Stimulated activated CD4-positive, alpha-beta T cell treated with anti-CD3 and anti-CD28 coated beads, Interleukin-2, amount 100 ng/mL, for 24 hours (primary cell): ENCODE data around the gene PRKG1.

Experiments used
- DNase-seq, 2 donors: peaks; one replicate each; pipeline ENCODE4 v3.0.0-alpha.2; 2020

PRKG1 gene

GRCh38 chr10:51915031-51915542 is 840.8 kb downstream of the PRKG1 start:
- DNase-seq, result no peak

- no peak for DNase-seq
Observed at GRCh38 chr10:51918440-51918839, 844.2 kb downstream of the PRKG1 start.

DNA sequence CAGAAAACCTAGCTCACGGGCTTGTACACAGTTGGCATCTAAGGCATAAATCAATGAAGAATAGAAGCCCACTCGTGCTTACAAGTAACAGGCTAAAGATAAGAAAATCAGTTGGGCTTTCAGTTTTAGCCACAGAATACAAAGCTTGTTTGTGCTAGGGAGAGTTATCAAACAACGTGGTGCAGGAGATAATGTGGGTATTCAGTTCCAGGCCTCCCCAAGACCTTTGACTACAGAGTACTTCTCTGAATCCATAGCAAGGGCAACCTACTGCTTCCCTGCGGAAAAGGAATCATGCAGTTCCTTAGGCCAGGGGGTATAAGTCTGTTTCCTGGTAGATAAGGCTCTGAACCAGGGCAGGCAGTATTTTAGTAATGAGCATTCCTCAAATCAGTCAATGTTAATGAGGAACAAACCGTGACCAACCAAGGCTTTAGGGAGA is 844.6 kb downstream of the PRKG1 start:
- DNase-seq, result no peak

GRCh38 chr10:51920672-51921071 is 846.4 kb downstream of the PRKG1 start:
- DNase-seq, result no peak

- no peak for DNase-seq
Observed at GRCh38 chr10:51924359-51924758, 850.1 kb downstream of the PRKG1 start.

DNA sequence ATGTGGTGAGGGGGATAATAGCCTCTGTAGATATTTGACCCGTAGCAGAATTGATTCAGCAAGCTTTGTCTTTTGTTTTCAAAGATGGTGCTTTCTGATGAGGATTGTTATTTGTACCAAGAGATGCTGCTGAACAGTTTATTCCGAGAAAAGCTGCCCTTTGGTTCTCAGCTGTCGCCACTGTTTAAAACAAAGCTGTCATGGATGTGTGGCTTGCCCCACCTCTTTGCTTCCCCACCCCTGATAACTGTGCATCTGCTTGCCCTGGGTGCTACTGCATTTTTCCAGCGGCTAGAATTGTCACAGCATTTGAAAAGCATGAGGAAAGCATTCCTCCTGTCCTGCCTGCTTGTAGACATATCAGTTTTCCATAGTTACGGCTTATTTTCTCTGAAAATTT is 852.0 kb downstream of the PRKG1 start:
- DNase-seq, result no peak

DNA sequence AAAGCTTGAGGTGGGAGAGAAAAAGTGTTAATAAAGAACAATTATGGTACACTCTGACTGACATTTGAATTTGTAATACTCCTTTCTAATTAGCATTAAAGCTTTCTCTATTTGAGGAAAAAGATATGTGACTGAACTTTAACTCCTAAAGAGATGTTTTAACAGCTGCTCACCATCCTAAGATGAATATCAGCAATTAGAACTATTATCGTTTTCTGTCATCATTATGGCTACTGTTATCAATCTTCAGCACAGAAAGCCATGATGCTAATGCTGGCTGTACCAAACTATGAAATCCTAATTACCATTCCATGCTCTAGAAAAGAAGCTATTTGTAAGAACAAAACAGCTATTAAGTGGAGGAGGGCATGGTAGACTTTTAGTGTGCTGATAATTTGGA is 853.9 kb downstream of the PRKG1 start:
- no peak for DNase-seq

DNA sequence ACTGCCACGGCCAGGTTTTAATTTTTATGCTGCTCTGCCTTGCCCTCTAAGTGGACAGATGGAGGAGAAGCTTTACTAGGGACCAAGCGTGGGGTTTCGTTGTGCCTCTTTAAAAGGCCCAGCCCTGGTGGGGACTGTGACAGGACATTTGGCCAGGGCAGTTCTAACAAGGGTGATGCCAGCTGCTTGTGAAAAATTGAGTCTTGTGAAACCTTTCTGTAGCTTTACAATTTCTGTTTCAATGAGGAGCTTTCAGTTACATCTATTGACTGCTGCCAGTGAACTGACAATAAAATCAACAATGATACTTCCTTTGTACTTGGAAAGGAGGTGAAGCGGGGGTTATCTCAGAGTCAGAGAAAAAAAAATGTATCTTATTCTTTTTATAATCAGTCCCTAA is 858.2 kb downstream of the PRKG1 start:
- no peak for DNase-seq

- no peak for DNase-seq
Observed at GRCh38 chr10:51934373-51934772, 860.1 kb downstream of the PRKG1 start.

DNA sequence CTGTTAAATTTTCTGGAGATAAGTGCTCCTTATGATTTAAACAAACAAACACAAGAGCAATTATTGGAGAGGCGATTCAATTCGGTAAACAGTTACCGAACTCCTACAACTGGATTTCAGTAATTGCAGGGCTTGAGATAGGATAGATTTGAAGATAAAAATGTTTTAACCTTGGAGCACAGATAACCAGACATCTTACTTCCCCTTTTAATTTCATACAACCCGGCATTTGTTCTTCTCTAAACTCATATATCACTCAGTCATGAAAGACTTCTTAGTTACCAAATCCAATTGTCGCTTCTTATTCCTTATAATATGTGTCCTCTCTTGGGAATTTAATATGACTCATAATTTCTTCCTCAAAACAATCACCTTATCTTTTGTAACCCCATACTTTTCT is 861.1 kb downstream of the PRKG1 start:
- DNase-seq, result no peak

DNA sequence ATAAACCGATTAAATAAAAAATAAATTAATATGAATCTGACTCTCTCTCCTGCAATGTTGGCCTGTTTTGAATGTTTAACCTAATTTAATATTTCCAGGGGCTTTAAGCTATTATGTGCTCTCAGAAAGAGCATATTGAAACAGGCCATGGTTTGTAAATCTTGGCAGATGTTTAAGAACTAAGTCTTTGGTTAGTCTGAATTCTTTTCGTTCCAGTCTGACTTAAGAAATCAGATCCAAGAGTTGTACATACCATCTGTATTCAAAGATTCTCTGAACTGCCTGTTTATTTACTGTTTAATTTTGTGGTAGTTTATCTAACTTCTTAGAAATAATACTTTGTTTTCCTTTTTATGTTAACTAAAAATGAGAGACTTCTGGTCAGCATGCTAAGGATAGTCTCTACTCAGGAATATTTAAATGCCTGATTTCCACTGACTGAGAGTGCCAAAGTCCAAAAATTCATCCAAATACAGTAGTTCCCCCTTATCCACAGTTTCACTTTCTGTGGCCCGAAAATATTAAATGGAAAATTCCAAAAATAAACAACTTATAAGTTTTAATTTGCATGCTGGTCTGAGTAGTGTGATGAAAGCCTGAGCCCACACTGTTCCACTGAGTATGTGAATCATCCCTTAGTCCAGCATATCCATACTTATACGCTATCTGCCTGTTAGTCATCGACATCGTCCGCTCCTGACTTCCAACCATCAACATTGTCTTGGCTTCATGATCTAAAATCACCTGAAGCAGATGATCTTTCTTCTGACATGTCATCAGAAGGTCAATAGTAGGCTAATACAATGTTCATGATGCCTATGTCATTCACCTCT is 863.2 kb downstream of the PRKG1 start:
- no peak for DNase-seq

DNA sequence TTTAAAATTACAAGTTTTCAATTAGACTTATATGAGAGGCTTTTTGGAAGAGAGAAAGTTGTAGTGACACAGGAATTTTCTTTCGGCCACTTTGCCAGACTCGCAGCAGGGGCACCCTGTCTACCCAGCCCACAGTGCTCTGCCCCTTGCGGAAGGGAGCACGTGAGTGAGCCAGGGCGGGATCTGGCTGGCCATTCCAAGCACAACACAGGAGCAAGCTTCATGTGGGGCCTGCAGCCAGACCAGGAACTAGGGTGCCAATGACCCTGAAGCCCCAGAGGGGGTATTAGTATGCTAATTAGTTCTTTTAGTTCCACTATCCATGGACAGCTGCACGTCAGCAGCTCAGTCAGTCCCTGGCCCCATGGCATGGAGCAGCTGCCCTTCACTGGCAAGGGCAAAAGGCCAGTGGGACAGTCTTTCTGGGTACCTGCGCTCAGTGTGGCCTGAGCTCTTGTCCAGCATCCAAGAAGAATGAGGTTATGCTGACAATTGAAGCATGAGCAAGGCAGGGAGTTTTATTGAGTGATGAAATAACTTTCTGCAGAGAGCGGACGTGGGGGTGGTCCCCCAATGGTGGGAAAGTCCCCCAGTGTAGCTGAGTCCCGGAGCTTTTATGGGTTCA is 876.2 kb downstream of the PRKG1 start:
- DNase-seq, result no peak

DNA sequence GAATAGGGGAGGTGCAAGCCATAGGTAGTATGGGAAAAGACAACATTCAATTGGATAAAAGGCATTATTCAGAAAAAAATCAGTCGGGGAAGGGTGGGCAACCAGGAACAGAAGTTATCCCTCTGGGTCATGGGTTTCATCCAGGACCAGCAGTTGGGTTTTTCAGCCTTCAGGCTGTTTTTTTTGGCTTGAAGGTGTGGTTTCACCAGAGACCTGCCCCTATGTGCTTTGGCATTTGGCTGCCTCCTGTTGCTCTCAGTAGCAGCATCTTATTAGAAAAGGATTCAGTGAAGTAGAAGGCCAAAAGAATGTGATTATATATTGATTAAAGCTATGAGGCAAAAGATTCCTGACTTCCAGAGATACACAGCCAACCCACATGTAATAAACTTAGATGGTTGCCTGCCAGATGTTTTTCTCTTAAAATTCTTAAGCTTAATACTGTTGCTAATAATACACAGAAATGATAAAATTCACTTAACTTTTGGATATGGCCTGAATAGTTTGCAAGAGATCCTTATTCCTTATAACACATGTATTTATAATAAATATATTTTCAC is 876.8 kb downstream of the PRKG1 start:
- DNase-seq, result no peak

DNA sequence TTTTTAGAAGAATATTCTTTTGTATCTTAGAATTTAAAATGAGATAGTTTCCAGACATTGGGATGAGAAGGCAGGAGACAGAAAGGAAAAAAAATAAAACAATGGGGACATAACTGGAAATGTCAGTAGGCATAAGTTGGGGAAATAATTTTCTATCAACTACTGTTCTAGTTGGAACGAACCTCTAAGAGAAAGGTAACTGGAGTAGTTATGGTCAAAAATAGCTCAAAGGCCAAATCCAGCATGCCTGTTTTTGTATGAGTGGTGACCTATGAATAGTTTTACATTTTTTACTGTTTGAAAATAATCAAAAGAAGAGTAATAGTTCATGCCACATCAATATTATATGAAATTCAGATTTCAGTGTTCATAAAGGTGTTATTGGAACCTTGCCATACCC is 877.3 kb downstream of the PRKG1 start:
- DNase-seq, result no peak

DNA sequence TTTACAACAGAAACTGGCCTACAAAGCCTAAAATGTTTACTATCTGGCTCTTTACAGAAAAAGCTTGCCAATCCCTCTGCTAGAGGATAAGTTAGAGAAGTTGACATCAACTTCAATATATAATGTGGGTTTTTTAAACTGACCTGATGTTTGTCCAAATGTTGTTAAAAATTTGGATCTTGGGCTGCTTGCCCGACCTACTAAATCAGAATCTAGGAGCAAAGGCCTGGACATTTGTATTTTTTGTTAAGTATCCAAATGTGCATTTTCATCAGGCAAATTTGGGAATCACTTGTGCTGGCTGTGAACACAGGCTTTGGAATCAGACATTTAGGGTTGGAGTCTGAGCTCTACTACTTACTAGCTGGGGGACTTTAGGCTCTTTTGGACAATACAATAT is 877.8 kb downstream of the PRKG1 start:
- DNase-seq, result no peak

GRCh38 chr10:51955696-51956095 is 881.4 kb downstream of the PRKG1 start:
- no peak for DNase-seq

- DNase-seq, result no peak
Observed at GRCh38 chr10:51956822-51957221, 882.5 kb downstream of the PRKG1 start.

- DNase-seq, result no peak
Observed at GRCh38 chr10:51960494-51960895, 886.2 kb downstream of the PRKG1 start.

GRCh38 chr10:51961401-51961800 is 887.1 kb downstream of the PRKG1 start:
- DNase-seq, result no peak

GRCh38 chr10:51964630-51965029 is 890.3 kb downstream of the PRKG1 start:
- DNase-seq, result no peak

DNA sequence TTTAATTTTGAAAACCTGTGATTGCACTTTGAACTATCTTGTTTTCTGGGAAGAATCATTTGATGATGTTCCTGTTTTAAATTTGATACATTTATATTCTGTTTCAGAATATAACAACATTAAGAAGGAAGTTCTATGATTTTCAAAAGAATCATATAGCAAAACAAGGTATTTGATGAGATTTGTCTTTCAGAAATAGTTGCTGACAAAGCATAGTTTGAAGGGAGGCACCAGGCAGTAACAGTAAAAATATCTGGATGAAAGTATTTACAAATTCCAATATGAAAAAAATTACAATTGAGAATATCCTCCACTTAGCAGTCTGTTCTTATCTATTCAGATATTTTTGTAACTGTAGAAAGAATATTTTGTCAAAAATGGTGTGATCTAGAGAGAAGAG is 891.2 kb downstream of the PRKG1 start:
- no peak for DNase-seq

GRCh38 chr10:51972733-51973346 is 898.6 kb downstream of the PRKG1 start:
- DNase-seq, result no peak

GRCh38 chr10:51980752-51981151 is 906.5 kb downstream of the PRKG1 start:
- no peak for DNase-seq

GRCh38 chr10:51981731-51982130 is 907.4 kb downstream of the PRKG1 start:
- no peak for DNase-seq
